Common myeloid progenitor, CD34-positive (primary cell): ENCODE data around the gene CCDC107. TPM values are rescaled to one million over a fixed set of nuclear protein-coding genes. Genes with fewer than 3 reads are reported as not detected.
"Not testable (repeated sequence)": the region's sequence is repeated elsewhere in the genome, so short reads cannot be mapped to it uniquely, and the experiment has no call there.

ENCODE experiments used
- CTCF ChIA-PET: fragments of 350-600 bp; sonication (Branson Sonifier 250); formaldehyde crosslinking; loops from one replicate; lab custom pipeline; 2021; ENCODE audit warnings: antibody characterized with exemption; lab: Charles Lee
- POLR2A ChIA-PET: fragments of 350-600 bp; sonication (Branson Sonifier 250); formaldehyde crosslinking; loops from one replicate; lab custom pipeline; 2021; ENCODE audit warnings: antibody characterized with exemption; lab: Charles Lee
- DNase-seq, 3 donors: peaks; one replicate each; pipeline versions ENCODE4 v3.0.0 to v3.0.0-alpha.2; 2013
- H3K27ac ChIP-seq, 2 experiments: 1 replicate in 1 of 2; 2 replicates in 1 of 2; pipeline ENCODE4 v1.7.0; 2013; ENCODE audit warnings: inconsistent platforms in 2 of 2, low read length in 2 of 2, mild to moderate bottlenecking in 2 of 2, low read depth in 1 of 2, moderate library complexity in 1 of 2; ENCODE audit not compliant: severe bottlenecking in 2 of 2, insufficient read depth in 1 of 2, poor library complexity in 1 of 2
- H3K27me3 ChIP-seq, 5 experiments: replicated peaks in 2 of 5; 1 replicate in 3 of 5; 2 replicates in 2 of 5; pipeline versions ENCODE4 v1.6.1 to v1.7.0; 2013; ENCODE audit warnings: low read length in 4 of 5, mild to moderate bottlenecking in 2 of 5, moderate library complexity in 2 of 5, inconsistent platforms in 1 of 5; ENCODE audit not compliant: insufficient read depth in 5 of 5, control insufficient read depth in 4 of 5
- H3K36me3 ChIP-seq, 4 experiments: 1 replicate in 2 of 4; 2 replicates in 2 of 4; pipeline versions ENCODE4 v1.6.1 to v1.7.0; 2013; ENCODE audit warnings: low read length in 3 of 4, control low read depth in 1 of 4, mild to moderate bottlenecking in 1 of 4; ENCODE audit not compliant: control insufficient read depth in 4 of 4, insufficient read depth in 4 of 4
- H3K4me1 ChIP-seq, 4 experiments: 1 replicate in 3 of 4; 2 replicates in 1 of 4; pipeline versions ENCODE4 v1.6.1 to v1.7.1; 2013; ENCODE audit warnings: low read length in 3 of 4, mild to moderate bottlenecking in 3 of 4, control low read depth in 1 of 4, inconsistent platforms in 1 of 4, moderate library complexity in 1 of 4; ENCODE audit not compliant: control insufficient read depth in 4 of 4, insufficient read depth in 4 of 4; ENCODE audit errors: control extremely low read depth in 1 of 4
- H3K4me3 ChIP-seq, 7 experiments: 1 replicate in 4 of 7; 2 replicates in 3 of 7; pipeline versions ENCODE4 v1.5.1 to v1.7.0; 2013; ENCODE audit warnings: mild to moderate bottlenecking in 7 of 7, low read length in 6 of 7, moderate library complexity in 6 of 7, inconsistent platforms in 2 of 7, low read depth in 2 of 7, control low read depth in 1 of 7; ENCODE audit not compliant: insufficient read depth in 4 of 7, control insufficient read depth in 1 of 7; ENCODE audit errors: extremely low read depth in 1 of 7
- H3K9me3 ChIP-seq, 5 experiments: 1 replicate in 4 of 5; 2 replicates in 1 of 5; pipeline versions ENCODE4 v1.6.1 to v1.7.1; 2013; ENCODE audit warnings: low read length in 4 of 5, mild to moderate bottlenecking in 2 of 5, inconsistent platforms in 1 of 5, low read depth in 1 of 5, moderate library complexity in 1 of 5; ENCODE audit not compliant: control insufficient read depth in 4 of 5, insufficient read depth in 2 of 5; ENCODE audit errors: control extremely low read depth in 1 of 5
- WGBS: methylation state at CpG from one replicate; pipeline ENCODE4 v1.1.5; 2013; ENCODE audit not compliant: insufficient coverage; 5-methylcytosine and 5-hydroxymethylcytosine counted together
- polyA plus RNA-seq: library from polyadenylated mRNA; unstranded; fragments of 120-200 nt; gene quantifications from one replicate; pipeline ENCODE4 v1.2.1, GENCODE V29; 2013

Gene CCDC107, protein sequence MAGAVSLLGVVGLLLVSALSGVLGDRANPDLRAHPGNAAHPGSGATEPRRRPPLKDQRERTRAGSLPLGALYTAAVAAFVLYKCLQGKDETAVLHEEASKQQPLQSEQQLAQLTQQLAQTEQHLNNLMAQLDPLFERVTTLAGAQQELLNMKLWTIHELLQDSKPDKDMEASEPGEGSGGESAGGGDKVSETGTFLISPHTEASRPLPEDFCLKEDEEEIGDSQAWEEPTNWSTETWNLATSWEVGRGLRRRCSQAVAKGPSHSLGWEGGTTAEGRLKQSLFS
- 7.2 TPM for polyA plus RNA-seq

DNA sequence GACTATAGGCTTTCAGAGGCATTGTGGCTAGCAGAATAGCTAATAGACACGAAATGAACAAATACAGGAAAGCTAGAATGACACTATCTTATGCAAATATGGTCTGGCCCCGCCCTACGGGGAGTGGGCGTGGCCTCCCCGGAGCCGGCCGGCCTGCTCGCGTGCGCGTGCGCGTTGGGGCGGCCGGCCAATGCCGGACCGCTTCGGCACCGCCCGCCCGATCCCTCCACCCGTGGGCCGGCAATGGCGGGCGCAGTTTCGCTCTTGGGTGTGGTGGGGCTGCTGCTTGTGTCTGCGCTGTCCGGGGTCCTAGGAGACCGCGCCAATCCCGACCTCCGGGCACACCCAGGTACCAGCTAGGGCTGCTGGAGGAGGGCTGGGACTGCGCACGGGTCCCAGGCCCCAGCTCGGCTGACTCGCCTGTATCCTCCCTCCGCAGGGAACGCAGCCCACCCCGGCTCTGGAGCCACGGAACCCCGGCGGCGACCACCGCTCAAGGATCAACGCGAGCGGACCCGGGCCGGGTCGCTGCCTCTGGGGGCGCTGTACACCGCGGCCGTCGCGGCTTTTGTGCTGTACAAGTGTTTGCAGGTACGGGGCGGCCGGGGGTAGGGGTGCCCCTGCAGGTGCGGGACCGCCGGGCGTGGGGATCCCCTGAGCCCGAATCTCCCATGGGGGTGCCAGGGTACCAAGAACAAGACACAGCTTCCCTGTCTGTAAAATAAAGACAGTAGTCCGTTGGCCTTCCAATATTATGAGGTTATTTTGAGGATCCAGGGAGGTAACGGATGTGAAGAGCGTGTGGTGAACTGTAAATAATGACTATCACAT, at the start of gene CCDC107:
TSS of gene CCDC107 (plus strand) at position 156 of the 831 bp plus-strand sequence. CDS start at position 244, 88 bp downstream.
- no peaks in the 10 kb centered on the region for H3K9me3 ChIP-seq
- CTCF ChIA-PET = interaction anchor here (0.5 to 12.8 kb wide), 18 partner anchors 11 to 1303 kb away, joined by 3 to 117 read pairs (median 6); partner anchors contain the start of genes CD72, CREB3, TLN1 and TPM2
- peaks cover 0 to 23% (median 5%) of the 10 kb centered on the region in 4 experiments for H3K36me3 ChIP-seq
- peak within 1 kb of the TSS; percentile 100 for H3K27ac ChIP-seq
- POLR2A ChIA-PET = interaction anchor here (0.8 to 2.1 kb wide), 5 partner anchors 8 to 70 kb away, joined by 3 to 14 read pairs (median 3); no protein-coding TSS in a partner anchor
- H3K27me3 ChIP-seq = no peaks in the 10 kb centered on the region
- peaks cover 11 to 62% (median 44%) of the 10 kb centered on the region in 4 experiments for H3K4me1 ChIP-seq
- DNase-seq = peak; percentile 84 to 92 (median 89)
- under 1% methylated on average over 50 of the region's 67 CpGs for WGBS
- H3K4me3 ChIP-seq = peak within 1 kb of the TSS; percentile 81 to 89 (median 84)

DNA sequence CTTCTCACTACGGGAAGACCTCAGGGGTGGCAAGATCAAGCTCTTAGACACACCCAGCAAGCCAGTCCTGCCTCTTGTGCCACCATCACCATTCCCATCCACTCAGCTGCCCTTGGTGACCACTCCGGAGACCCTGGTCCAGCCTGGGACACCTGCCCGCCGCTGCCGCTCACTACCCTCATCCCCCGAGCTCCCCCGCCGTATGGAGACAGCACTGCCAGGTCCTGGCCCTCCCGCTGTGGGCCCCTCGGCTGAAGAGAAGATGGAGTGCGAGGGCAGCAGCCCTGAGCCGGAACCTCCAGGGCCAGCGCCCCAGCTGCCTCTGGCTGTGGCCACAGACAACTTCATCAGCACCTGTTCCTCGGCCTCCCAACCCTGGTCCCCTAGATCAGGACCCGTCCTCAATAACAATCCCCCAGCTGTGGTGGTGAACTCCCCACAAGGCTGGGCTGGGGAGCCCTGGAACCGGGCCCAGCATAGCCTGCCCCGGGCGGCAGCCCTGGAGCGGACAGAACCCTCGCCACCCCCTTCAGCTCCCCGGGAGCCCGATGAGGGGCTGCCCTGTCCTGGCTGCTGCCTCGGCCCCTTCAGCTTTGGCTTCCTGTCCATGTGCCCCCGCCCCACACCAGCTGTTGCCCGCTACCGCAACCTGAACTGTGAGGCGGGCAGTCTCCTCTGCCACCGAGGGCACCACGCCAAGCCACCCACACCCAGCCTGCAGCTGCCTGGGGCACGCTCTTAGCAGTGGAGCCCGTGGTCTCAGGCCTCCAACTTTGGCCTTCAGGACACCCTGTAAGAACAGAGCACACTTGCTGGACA, 48.9 kb upstream of the CCDC107 start:
- no peak for DNase-seq
- H3K27ac ChIP-seq = no peak overlapping the region
- POLR2A ChIA-PET = no interaction called here
- no peak overlapping the region for H3K4me3 ChIP-seq
- WGBS = 96% methylated on average over 27 of the region's 31 CpGs
- no peaks in the 10 kb centered on the region for H3K27me3 ChIP-seq
- H3K4me1 ChIP-seq = peaks cover 0 to 21% (median 20%) of the 10 kb centered on the region in 4 experiments
- CTCF ChIA-PET = interaction anchor here (1.4 to 11.4 kb wide), 7 partner anchors 8 to 87 kb away, joined by 3 to 105 read pairs (median 7); partner anchors contain the start of genes ARHGEF39, CCDC107, RMRP and SIT1
- H3K9me3 ChIP-seq = no peaks in the 10 kb centered on the region
- peaks cover 0 to 31% (median 24%) of the 10 kb centered on the region in 4 experiments for H3K36me3 ChIP-seq

- no peak for DNase-seq
- H3K27me3 ChIP-seq = no peaks in the 10 kb centered on the region
- ChIA-PET CTCF (interaction anchor here (1.7 to 11.4 kb wide), 4 partner anchors 11 to 50 kb away, joined by 7 to 105 read pairs (median 52); partner anchors contain the start of genes ARHGEF39, CCDC107, RMRP and SIT1), POLR2A (no interaction called here)
- peaks cover 0 to 16% (median 14%) of the 10 kb centered on the region in 4 experiments for H3K4me1 ChIP-seq
- no peak overlapping the region for H3K27ac ChIP-seq
- H3K4me3 ChIP-seq = no peak overlapping the region
- H3K9me3 ChIP-seq = no peaks in the 10 kb centered on the region
- H3K36me3 ChIP-seq = peaks cover 0 to 31% (median 24%) of the 10 kb centered on the region in 4 experiments
- WGBS = over 99% methylated on average over 13 of the region's 13 CpGs
Measured at GRCh38 chr9:35609820-35610163, 48.3 kb upstream of the CCDC107 start.

DNA sequence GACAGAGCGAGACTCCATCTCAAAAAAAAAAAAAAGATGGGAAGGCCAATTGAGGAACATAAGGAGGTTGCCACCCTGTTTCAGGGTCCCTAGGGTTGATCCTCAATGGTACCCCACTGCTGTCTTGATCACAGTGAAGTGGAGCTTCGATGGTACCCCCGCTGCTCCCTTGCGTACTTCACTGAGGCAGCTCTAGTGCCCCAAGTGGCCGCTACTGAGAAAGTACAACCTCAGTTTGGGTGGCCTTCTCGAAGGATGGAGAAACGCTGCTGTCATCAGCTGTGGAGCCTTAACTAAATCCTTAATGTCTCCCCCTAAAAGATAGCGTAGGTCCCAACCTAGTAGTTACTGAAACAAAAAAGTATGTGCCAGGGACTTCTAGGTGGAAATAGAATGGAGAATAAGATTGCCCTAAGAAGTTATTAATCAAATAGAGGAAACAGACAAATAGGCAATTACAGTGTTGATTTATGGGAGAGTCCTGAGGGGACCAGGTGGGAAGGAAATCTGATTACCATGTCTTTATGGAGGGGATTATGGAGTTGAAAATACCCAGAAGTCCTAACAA, 46.8 kb upstream of the CCDC107 start:
- Histone ChIP-seq H3K36me3 (peaks cover 0 to 31% (median 24%) of the 10 kb centered on the region in 4 experiments), H3K4me1 (peaks cover 0 to 7% (median 6%) of the 10 kb centered on the region in 4 experiments), H3K9me3 (no peaks in the 10 kb centered on the region), H3K4me3 (no peak overlapping the region), H3K27me3 (no peaks in the 10 kb centered on the region), H3K27ac (no peak overlapping the region)
- 26% methylated on average over 7 of the region's 8 CpGs for WGBS
- peak; percentile 58 to 76 (median 75) for DNase-seq
- ChIA-PET CTCF (interaction anchor here (0.7 to 11.4 kb wide), 13 partner anchors 9 to 117 kb away, joined by 3 to 105 read pairs (median 5); partner anchors contain the start of genes ARHGEF39, CCDC107, RMRP and SIT1), POLR2A (interaction anchor here (0.7 kb wide), 1 partner anchor 59 kb away, joined by 4 read pairs; no protein-coding TSS in a partner anchor)

DNA sequence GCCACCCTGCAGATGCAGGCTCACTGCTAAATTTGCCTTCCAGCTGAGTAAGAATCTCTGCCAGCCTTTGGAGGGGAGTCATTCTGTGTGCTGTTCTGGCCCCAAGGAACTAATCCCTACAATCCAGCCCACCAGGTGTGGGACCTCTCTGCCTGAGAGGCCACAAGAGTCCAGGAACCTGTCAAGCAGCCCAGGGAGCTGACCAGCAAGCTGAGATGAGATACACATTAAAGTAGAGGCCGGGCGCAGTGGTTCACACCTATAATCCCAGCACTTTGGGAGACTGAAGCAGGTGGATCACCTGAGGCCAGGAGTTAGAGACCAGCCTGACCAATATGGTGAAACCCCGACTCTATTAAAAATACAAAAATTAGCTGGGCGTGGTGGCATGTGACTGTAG, 46.0 kb upstream of the CCDC107 start:
- 100% methylated on average over 4 of the region's 4 CpGs for WGBS
- H3K27ac ChIP-seq, H3K9me3 ChIP-seq, H3K4me3 ChIP-seq, POLR2A ChIA-PET, H3K4me1 ChIP-seq, H3K27me3 ChIP-seq, DNase-seq: not testable (repeated sequence)
- CTCF ChIA-PET = interaction anchor here (0.8 to 11.4 kb wide), 12 partner anchors 8 to 116 kb away, joined by 3 to 105 read pairs (median 4); partner anchors contain the start of genes ARHGEF39, CCDC107, RMRP and SIT1
- peaks cover 0 to 30% (median 24%) of the 10 kb centered on the region in 4 experiments for H3K36me3 ChIP-seq

GRCh38 chr9:35612843-35613242, 45.2 kb upstream of the CCDC107 start:
- no CpG with 5 or more reads among the region's 2 CpGs for WGBS
- Histone ChIP-seq H3K27me3 (no peaks in the 10 kb centered on the region), H3K36me3 (peaks cover 0 to 24% (median 20%) of the 10 kb centered on the region in 4 experiments), H3K27ac (no peak overlapping the region), H3K4me3 (no peak overlapping the region), H3K9me3 (no peaks in the 10 kb centered on the region), H3K4me1 (peaks cover 0 to 14% (median 13%) of the 10 kb centered on the region in 4 experiments)
- DNase-seq = no peak
- ChIA-PET CTCF (interaction anchor here (0.7 to 11.4 kb wide), 7 partner anchors 9 to 384 kb away, joined by 3 to 105 read pairs (median 4); partner anchors contain the start of genes ARHGEF39, CCDC107, RMRP and SIT1), POLR2A (no interaction called here)
